ENCODE data around the gene CEACAM8. TPM values are rescaled to one million over a fixed set of nuclear protein-coding genes. Genes with fewer than 3 reads are reported as not detected.

CEACAM8 gene
- not detected in 2 replicates for total RNA-seq

DNA sequence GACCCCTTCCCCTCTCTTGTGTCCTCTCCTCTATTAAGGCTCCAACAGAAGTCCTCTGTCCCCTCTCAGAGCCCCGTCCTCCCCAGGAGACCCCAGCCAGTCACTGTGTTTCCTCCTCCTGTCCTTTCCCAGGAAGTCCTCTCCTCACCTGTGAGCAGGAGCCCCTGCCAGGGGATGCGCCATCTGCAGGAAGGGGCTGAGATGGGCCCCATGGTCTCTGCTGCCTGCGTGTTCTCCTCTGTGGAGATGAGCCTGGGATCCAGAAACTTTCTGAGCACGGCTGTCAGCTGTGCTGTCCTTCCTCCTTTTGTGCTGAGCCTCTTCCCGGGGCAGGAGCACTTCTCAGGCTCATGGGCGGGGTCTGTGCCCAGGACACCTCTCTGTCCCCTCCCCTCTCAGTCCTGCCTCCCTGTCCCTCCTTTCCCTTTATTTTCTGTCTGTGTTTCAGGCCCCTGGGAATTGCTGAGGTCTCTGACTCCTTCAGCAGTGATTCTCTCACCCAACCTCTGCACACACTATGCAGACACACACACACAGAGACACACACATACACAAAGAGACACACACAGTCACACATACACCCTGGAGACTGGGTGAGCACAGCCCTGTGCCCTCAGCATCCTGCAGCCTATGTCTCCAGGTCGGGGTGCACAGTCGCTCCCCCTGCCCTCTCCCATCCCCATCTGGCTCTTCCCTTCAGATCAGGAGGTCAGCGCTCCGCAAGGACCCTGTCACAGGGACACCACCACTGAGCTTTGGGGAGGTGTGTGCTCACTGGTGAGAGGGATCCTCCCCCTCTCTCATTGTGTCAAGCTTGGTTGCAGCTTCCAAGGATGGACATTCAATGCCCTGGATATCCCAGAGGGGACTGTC is at the start of gene CEACAM8:
Gene CEACAM8, minus strand, starts transcription at position 308 of the 873 bp plus-strand sequence. Its CDS starts 96 bp downstream, at position 212.

Other genes starting within 250 kb of the CEACAM8 start
- not detected in 2 replicates for gene CNFN, start 204.6 kb downstream of the CEACAM8 start, total RNA-seq
- 3.0 and 3.7 TPM in 2 replicates for gene LIPE, start 167.5 kb downstream of the CEACAM8 start, total RNA-seq
- gene CXCL17, start 152.0 kb downstream of the CEACAM8 start, total RNA-seq = not detected in 2 replicates
- gene CEACAM1, start 66.4 kb downstream of the CEACAM8 start, total RNA-seq = under 0.01 TPM in 1 of 2 replicates, not detected in the other
- not detected in 2 replicates for gene PSG3, start 145.6 kb upstream of the CEACAM8 start, total RNA-seq
- not detected in 2 replicates for gene PSG8, start 170.8 kb upstream of the CEACAM8 start, total RNA-seq